H1 (cell line): ENCODE results near the gene NAV3. TPM values are rescaled to one million over a fixed set of nuclear protein-coding genes. Genes with fewer than 3 reads are reported as not detected.

Source experiments
- CBX8 ChIP-seq: fragments of 300-800, 300-1000 bp; sonication (generic); IDR thresholded peaks from 2 replicates; pipeline ENCODE4 v1.7.1; 2016; ENCODE audit warnings: low read depth, low read length, borderline replicate concordance
- FOSL1 ChIP-seq: IDR thresholded peaks from 2 replicates; pipeline ENCODE4 v1.6.1; 2011; ENCODE audit warnings: mild to moderate bottlenecking, low read depth, low read length, moderate library complexity; ENCODE audit not compliant: insufficient read depth
- KDM1A ChIP-seq: fragments of 200-600, 300-600 bp; sonication (generic); IDR thresholded peaks from 2 replicates; pipeline ENCODE4 v1.7.1; 2016; ENCODE audit warnings: mild to moderate bottlenecking, low read length, borderline replicate concordance
- SP4 ChIP-seq: IDR thresholded peaks from 2 replicates; pipeline ENCODE4 v1.6.1; 2012; ENCODE audit warnings: low read length, inconsistent platforms
- TBP ChIP-seq: IDR thresholded peaks from 2 replicates; pipeline ENCODE4 v1.6.1; 2011; ENCODE audit warnings: low read depth, low read length, improper control_type of control experiment
- polyA plus RNA-seq, 7 experiments: library from polyadenylated mRNA; depleted of rRNA in 3 of 7; stranded (reverse) in 5 of 7; unstranded in 2 of 7; fragments of >200 nt in 5 of 7; fragments of 200-250 nt in 2 of 7; gene quantifications; 1 replicate in 5 of 7; 2 replicates in 1 of 7; 4 replicates in 1 of 7; pipeline versions ENCODE4 v1.2.1 to v1.2.3, GENCODE V29; 2011 to 2013; ENCODE audit warnings: missing spikeins in 2 of 7, mixed read lengths in 2 of 7
- total RNA-seq: library from RNA; stranded (reverse); fragmentation: NEBNext Ultra II Directional; extraction: Animal tissue kit (Norgen Biotek cat#: 25700); gene quantifications from 2 replicates; pipeline ENCODE4 v1.2.1, GENCODE V29; 2021

NAV3 gene
- total and polyA plus RNA-seq, 2 of the 8 experiments (the other 6 are each of a cell fraction or from before 2014, with no cell fraction given), result 0.47 to 5.0 TPM

DNA sequence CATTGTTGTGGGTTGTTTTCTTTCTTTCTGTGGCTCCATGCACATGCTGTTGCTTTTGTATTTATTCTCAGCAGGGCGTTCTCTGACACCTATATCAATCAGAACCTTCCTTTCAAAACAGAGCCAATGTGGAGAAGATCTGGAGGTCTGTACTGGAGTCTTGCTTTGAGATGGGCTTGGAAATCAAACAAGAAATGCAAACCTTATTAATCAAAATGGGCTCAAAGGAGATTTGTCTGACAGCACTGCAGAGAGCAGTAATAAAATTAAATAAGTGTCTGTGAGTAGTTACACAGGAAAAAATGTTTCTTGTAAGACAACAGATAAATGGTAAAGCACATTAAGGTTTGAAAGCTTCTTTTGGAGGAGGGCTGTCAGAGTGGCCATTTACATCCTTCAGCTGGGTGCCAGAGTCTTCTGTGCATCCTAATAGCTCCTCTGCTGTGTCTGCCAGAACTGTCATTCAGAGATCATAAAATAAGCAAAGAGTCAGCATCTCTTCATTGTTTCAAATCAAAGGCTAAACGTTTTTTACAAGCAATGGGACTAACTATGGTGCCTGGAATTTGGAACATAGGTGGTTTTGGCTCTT is 414.3 kb downstream of the NAV3 start (continued):
- TF ChIP-seq FOSL1 (no peak), TBP (no peak), SP4 (no peak), CBX8 (no peak), KDM1A (no peak)
